Coronary artery (tissue), 2 donors: ENCODE results near the gene ANGPT4.
A peak's percentile ranks its signal among the peaks of the same experiment; 100 is the strongest.
"Not testable (repeated sequence)": the region's sequence is repeated elsewhere in the genome, so short reads cannot be mapped to it uniquely, and the experiment has no call there.

Experiments used
- DNase-seq: peaks from one replicate; pipeline ENCODE4 v3.0.0-alpha.2; 2017; ENCODE audit warnings: low spot score
- H3K27ac ChIP-seq, 2 donors: fragments of 200-600 bp; sonication (generic); one replicate each; pipeline ENCODE4 v1.5.1; 2016 to 2019
- H3K4me3 ChIP-seq: fragments of 200-600 bp; sonication (generic); 2 replicates; pipeline ENCODE4 v1.5.1; 2016; ENCODE audit warnings: mild to moderate bottlenecking, moderate library complexity
- TF ChIP-seq, protein P1 (sequence below): fragments of 200-600 bp; sonication (generic); IDR thresholded peaks from one replicate; pipeline ENCODE4 v1.5.1; 2019; ENCODE audit warnings: antibody characterized with exemption

ANGPT4 gene

DNA sequence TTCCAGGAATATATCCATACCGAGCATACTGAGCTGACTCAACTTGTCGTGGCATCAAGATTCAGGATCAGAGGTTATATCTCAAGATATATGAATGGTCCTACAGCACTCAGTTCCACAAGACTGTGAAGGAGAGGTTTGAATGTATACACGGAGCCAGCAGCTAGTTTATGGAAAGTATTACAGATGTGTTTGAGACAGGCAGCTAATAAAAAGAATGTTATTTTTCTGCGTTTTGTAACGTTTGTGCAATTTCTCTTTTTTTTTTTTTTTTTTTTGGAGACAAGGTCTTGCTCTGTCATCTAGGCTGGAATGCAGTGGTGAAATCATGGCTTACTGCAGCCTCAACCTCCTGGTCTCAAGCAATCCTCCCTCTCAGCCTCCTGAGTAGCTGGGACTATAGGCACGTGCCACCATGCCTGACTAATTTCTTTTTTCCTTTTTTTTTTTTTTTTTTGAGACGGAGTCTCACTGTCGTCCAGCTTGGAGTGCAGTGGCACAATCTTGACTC lies 86.1 kb downstream of the ANGPT4 start:
- DNase-seq: peak; percentile 11
- Histone ChIP-seq H3K27ac (no peak overlapping the region), H3K4me3 (no peak overlapping the region)
- TF ChIP-seq, protein P1, sequence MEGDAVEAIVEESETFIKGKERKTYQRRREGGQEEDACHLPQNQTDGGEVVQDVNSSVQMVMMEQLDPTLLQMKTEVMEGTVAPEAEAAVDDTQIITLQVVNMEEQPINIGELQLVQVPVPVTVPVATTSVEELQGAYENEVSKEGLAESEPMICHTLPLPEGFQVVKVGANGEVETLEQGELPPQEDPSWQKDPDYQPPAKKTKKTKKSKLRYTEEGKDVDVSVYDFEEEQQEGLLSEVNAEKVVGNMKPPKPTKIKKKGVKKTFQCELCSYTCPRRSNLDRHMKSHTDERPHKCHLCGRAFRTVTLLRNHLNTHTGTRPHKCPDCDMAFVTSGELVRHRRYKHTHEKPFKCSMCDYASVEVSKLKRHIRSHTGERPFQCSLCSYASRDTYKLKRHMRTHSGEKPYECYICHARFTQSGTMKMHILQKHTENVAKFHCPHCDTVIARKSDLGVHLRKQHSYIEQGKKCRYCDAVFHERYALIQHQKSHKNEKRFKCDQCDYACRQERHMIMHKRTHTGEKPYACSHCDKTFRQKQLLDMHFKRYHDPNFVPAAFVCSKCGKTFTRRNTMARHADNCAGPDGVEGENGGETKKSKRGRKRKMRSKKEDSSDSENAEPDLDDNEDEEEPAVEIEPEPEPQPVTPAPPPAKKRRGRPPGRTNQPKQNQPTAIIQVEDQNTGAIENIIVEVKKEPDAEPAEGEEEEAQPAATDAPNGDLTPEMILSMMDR: no peak

DNA sequence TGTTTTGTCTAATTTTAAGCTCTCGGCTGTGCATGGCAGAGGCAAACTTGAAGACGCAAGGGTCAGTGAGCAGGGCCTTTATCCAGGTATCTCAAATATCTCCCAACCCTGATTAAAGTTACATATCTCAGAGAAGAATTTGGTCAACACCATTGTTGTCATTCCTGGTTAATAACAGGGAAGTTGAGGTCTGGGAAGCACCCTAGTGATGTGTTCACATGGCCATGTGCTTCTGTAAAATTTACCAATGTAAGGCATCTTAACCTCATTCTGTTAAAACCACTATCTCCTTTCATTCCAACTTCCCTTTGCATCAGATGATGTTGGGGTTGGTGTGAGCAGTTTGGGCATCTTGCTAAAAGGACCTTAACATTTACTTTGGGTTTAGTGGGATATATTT lies 86.6 kb downstream of the ANGPT4 start:
- H3K4me3 ChIP-seq: no peak overlapping the region
- no peak overlapping the region for H3K27ac ChIP-seq
- no peak for DNase-seq
- TF ChIP-seq, protein P1: no peak

DNA sequence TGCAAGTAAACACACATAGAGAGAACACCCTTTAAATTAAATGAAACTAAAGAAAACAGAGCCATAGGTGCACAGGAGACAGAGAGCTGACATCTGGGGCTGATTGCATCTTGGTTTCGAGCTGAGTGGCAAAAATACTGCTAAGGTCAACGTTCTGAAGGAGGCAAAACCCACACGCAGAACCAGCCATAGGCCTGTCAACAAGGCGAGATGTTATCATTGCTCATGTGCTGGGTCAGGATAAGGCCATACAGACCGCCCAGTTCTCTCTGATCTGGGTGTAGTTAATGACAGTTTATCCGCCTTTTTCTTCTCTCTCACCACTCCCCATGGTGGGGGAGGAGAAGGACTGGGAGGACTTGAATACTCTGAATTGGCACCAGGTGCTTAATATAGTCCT lies 87.1 kb downstream of the ANGPT4 start:
- no peak overlapping the region for H3K27ac ChIP-seq
- TF ChIP-seq, protein P1: no peak
- no peak overlapping the region for H3K4me3 ChIP-seq
- no peak for DNase-seq

DNA sequence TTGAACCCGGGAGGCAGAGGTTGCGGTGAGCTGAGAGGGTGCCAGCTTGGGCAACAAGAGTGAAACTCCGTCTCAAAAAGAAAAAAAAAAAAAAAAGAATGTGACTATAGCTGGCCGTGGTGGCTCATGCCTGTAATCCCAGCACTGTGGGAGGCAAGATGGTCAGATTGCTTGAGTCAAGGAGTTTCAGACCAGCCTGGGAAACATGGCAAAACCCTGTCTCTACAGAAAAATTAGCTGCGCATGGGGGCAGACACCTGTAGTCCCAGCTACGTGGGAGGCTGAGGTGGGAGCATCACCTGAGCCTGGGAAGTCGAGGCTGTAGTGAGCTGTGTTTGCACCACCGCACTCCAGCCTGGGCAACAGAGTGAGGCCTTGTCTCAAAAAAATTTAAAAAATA lies 88.2 kb downstream of the ANGPT4 start:
- not testable (repeated sequence) for DNase-seq, H3K4me3 ChIP-seq, H3K27ac ChIP-seq

DNA sequence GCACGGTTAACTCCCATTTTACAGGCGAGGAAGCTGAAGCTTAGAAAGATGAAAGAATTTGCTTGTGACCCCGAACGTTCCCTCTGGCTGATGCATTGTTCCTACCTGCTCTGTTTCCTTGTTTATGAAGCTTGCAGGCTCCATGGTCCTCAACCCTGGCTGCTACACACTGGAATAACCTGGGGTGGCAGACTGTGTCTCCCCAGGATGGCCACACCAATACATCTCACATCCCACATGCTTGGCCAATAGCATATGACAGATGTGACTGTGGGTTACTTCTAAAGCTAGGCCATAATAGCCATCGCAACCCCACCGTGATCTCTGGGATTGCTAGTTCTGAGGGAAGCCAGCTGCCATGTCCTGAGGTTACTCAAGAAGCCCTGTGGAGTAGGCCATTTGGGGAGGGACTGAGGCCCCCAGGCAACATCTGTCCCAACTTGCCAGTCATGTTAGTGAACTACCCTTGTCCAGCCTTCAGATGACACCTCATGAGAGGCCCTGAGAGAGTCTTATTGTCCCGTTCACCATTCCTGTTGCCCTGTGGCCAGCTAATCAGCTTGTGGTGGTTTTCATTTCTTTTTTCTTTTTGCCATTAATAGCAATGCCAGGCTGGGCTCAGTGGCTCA lies 89.3 kb downstream of the ANGPT4 start:
- Histone ChIP-seq H3K27ac (no peak overlapping the region), H3K4me3 (no peak overlapping the region)
- DNase-seq: no peak
- TF ChIP-seq, protein P1: no peak

DNA sequence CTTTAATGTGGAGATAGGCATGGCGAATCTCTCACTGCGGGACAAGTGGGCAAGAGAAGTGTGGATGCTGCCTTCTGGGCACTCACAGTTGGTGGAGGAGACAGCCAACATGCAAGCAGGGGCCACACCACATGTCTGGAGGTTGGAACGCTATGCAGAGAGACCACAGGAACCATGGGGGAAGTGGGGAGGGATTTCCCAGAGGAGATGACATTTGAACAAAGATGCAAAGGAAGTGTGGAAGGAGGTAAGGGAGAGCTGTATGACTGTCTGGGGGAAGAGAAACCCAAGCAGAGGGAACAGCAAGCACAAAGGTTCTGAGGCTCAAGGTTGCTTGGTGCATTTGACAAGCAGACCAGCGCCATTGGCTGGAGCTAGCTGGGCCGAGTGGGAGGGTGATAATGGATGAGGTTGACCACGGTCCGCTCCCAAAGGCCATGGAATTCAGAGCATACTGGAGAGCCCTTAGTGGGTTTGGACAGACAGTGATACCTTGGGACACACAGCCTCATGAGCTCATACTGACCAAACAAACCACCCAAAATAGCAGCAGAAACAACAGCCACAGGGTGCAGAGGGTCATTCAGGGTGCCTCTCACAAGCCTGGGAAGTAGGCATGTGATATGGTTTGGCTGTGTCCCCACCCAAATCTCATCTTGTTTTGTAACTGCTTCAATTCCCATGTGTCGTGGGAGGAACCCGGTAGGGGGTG lies 90.3 kb downstream of the ANGPT4 start:
- H3K27ac ChIP-seq: no peak overlapping the region
- no peak overlapping the region for H3K4me3 ChIP-seq
- DNase-seq: no peak
- TF ChIP-seq, protein P1: no peak

DNA sequence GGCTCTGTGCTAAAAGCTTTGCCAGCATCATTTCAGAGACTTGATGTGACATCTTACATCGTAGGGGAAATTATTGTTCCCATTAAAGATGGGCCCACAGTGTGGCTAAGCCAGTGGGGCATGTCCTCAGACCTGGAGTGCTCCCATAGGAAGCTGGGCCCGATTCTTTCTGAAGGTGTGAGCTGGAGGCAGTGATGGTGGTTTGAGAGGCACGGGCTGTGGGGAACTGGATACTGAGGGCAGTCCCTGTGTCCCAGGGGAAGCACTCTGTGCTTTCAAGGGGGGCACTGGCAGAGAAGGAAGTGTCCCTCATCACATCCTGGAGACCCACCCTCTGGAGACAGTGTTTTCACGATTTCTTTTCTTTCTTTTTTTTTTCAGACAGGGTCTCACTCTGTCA lies 91.2 kb downstream of the ANGPT4 start:
- Histone ChIP-seq H3K27ac (no peak overlapping the region), H3K4me3 (no peak overlapping the region)
- no peak for DNase-seq
- TF ChIP-seq, protein P1: no peak
